ENCODE measurements around the gene LRMDA.

- TF ChIP-seq CTCF (IDR thresholded peaks at IDR 0.05) = no peak
- no peak for TF ChIP-seq POLR2A (IDR thresholded peaks at IDR 0.05)
Measured at GRCh38 chr10:75593692-75594556, 162.5 kb downstream of the LRMDA start.

All from sigmoid colon (tissue), 3 donors.